Measurements from ENCODE around the gene SNRPN.
"Not testable (repeated sequence)": the region's sequence is repeated elsewhere in the genome, so short reads cannot be mapped to it uniquely, and the experiment has no call there.

SNRPN gene

DNA sequence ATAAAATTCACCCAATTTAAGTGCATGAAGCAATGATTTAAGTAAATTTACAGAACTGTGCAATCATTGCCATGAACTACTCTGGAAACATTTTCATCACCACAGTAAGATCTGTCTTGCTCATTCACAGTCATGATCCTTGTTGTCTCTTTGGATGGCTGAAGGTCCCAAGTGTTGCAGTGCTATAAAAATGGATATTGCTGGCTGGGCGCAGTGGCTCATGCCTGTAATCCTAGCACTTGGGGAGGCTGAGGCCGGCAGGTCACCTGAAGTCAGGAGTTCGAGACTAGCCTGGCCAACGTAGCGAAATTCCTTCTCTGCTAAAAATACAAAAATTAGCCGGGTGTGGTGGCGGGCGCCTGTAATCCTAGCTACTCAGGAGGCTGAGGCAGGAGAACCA, 17.0 kb downstream of the SNRPN start:
- Histone ChIP-seq H3K4me3 (ENCODE audit: low read depth in 1 of 2, low read length in 1 of 2) (no peak overlapping the region), H3K27ac (no peak overlapping the region), H3K27me3 (no peaks in the 10 kb centered on the region), H3K36me3 (no peaks in the 10 kb centered on the region), H3K4me1 (ENCODE audit: control insufficient read depth in 1 of 2, insufficient read depth in 1 of 2, low read depth in 1 of 2, low read length in 1 of 2) (no peaks in the 10 kb centered on the region), H3K9me3 (no peaks in the 10 kb centered on the region)
- no peak for TF ChIP-seq CTCF (IDR thresholded peaks at IDR 0.05)

DNA sequence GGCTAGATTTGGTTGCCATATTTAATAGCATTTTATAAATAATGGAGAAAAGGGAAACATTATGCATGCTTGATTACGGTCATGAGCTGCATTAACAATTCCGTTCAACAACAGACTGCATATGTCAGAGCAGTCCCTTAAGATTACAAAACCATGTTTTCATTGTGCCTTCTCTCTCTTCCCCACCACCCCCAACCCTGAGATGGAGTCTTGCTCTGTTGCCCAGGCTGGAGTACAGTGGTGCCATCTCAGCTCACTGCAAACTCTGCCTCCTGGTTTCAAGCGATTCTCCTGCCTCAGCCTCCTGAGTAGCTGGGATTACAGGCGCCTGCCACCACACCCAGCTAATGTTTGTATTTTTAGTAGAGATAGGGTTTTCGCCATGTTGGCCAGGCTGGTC, 17.9 kb downstream of the SNRPN start:
- not testable (repeated sequence) for H3K4me1 ChIP-seq (ENCODE audit: control insufficient read depth in 1 of 2, insufficient read depth in 1 of 2, low read depth in 1 of 2, low read length in 1 of 2); H3K9me3 ChIP-seq; H3K27ac ChIP-seq; H3K4me3 ChIP-seq (ENCODE audit: low read depth in 1 of 2, low read length in 1 of 2); H3K36me3 ChIP-seq; H3K27me3 ChIP-seq

DNA sequence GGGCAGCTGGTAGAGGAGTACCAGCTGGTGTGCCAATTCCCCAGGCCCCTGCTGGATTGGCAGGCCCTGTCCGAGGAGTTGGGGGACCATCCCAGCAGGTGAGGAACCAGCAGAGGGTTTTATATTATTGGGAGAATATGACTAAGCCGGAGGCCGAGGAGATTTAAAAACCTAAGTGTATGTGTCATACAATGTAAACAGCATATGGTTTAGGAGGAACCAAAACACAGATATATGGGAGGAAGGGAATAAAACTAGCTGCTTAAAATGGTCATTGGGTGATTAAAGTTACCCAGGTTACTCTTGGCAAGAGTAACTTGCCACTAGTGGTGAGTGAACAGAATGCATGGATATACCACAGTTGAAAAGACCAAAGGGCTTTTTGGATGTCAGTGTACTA, 22.1 kb downstream of the SNRPN start:
- Histone ChIP-seq H3K27ac (no peak overlapping the region), H3K4me3 (ENCODE audit: low read depth in 1 of 2, low read length in 1 of 2) (no peak overlapping the region), H3K4me1 (ENCODE audit: control insufficient read depth in 1 of 2, insufficient read depth in 1 of 2, low read depth in 1 of 2, low read length in 1 of 2) (no peaks in the 10 kb centered on the region), H3K36me3 (no peaks in the 10 kb centered on the region), H3K9me3 (no peaks in the 10 kb centered on the region), H3K27me3 (no peaks in the 10 kb centered on the region)
- TF ChIP-seq CTCF (IDR thresholded peaks at IDR 0.05) = no peak

- H3K4me3 ChIP-seq (ENCODE audit: low read depth in 1 of 2, low read length in 1 of 2) = no peak overlapping the region
- no peaks in the 10 kb centered on the region for H3K27me3 ChIP-seq
- no peak overlapping the region for H3K27ac ChIP-seq
- H3K9me3 ChIP-seq = no peaks in the 10 kb centered on the region
- no peaks in the 10 kb centered on the region for H3K36me3 ChIP-seq
- H3K4me1 ChIP-seq (ENCODE audit: control insufficient read depth in 1 of 2, insufficient read depth in 1 of 2, low read depth in 1 of 2, low read length in 1 of 2) = no peaks in the 10 kb centered on the region
- no peak for TF ChIP-seq CTCF (IDR thresholded peaks at IDR 0.05)
These were observed 22.9 kb downstream of the SNRPN start for GRCh38 chr15:24977686-24978085.

GRCh38 chr15:24985224-24985623, 30.4 kb downstream of the SNRPN start:
- Histone ChIP-seq H3K36me3 (no peaks in the 10 kb centered on the region), H3K9me3 (no peaks in the 10 kb centered on the region), H3K4me1 (ENCODE audit: control insufficient read depth in 1 of 2, insufficient read depth in 1 of 2, low read depth in 1 of 2, low read length in 1 of 2) (no peaks in the 10 kb centered on the region), H3K4me3 (ENCODE audit: low read depth in 1 of 2, low read length in 1 of 2) (no peak overlapping the region), H3K27ac (no peak overlapping the region), H3K27me3 (no peaks in the 10 kb centered on the region)
- TF ChIP-seq CTCF (IDR thresholded peaks at IDR 0.05) = no peak

GRCh38 chr15:24986653-24987052, 31.9 kb downstream of the SNRPN start:
- H3K9me3 ChIP-seq = no peaks in the 10 kb centered on the region
- TF ChIP-seq CTCF (IDR thresholded peaks at IDR 0.05) = no peak
- H3K27ac ChIP-seq = no peak overlapping the region
- no peaks in the 10 kb centered on the region for H3K36me3 ChIP-seq
- no peaks in the 10 kb centered on the region for H3K4me1 ChIP-seq (ENCODE audit: control insufficient read depth in 1 of 2, insufficient read depth in 1 of 2, low read depth in 1 of 2, low read length in 1 of 2)
- no peak overlapping the region for H3K4me3 ChIP-seq (ENCODE audit: low read depth in 1 of 2, low read length in 1 of 2)
- no peaks in the 10 kb centered on the region for H3K27me3 ChIP-seq
